22Rv1 (cell line): ENCODE results near the gene LYPLA2.
A peak's percentile ranks its signal among the peaks of the same experiment; 100 is the strongest.
"Not testable (repeated sequence)": the region's sequence is repeated elsewhere in the genome, so short reads cannot be mapped to it uniquely, and the experiment has no call there.

Source experiments
- H3K27ac ChIP-seq: fragments of 450-650 bp; 2 replicates; pipeline ENCODE4 v1.5.1; 2017
- CTCF ChIP-seq: fragments of 450-650 bp; IDR thresholded peaks from 2 replicates; pipeline ENCODE4 v1.5.1; 2017; ENCODE audit warnings: mild to moderate bottlenecking
- ZFX ChIP-seq: fragments of 450-650 bp; IDR thresholded peaks from 2 replicates; pipeline ENCODE4 v1.6.1; 2017; ENCODE audit warnings: antibody characterized with exemption, borderline replicate concordance

LYPLA2 gene

GRCh38 chr1:23825762-23826522 is 35.0 kb downstream of the LYPLA2 start:
- H3K27ac ChIP-seq, result peak overlapping the region; percentile 71
- no peak for TF ChIP-seq CTCF
- no peak for TF ChIP-seq ZFX

- not testable (repeated sequence) for H3K27ac ChIP-seq
These were observed 35.6 kb downstream of the LYPLA2 start for GRCh38 chr1:23826590-23826989.

GRCh38 chr1:23827717-23828116 is 36.8 kb downstream of the LYPLA2 start:
- no peak overlapping the region for H3K27ac ChIP-seq
- no peak for TF ChIP-seq ZFX
- no peak for TF ChIP-seq CTCF

- not testable (repeated sequence) for H3K27ac ChIP-seq
These were observed 43.2 kb downstream of the LYPLA2 start for GRCh38 chr1:23834156-23834555.

- TF ChIP-seq CTCF (no peak), ZFX (no peak)
- no peak overlapping the region for H3K27ac ChIP-seq
These were observed 45.1 kb downstream of the LYPLA2 start for GRCh38 chr1:23836037-23836436.

GRCh38 chr1:23837908-23838307 is 47.0 kb downstream of the LYPLA2 start:
- no peak overlapping the region for H3K27ac ChIP-seq
- no peak for TF ChIP-seq ZFX
- no peak for TF ChIP-seq CTCF

GRCh38 chr1:23838401-23838866 is 47.5 kb downstream of the LYPLA2 start:
- H3K27ac ChIP-seq, result no peak overlapping the region
- no peak for TF ChIP-seq CTCF
- no peak for TF ChIP-seq ZFX

- no peak overlapping the region for H3K27ac ChIP-seq
- no peak for TF ChIP-seq ZFX
- no peak for TF ChIP-seq CTCF
These were observed 52.7 kb downstream of the LYPLA2 start for GRCh38 chr1:23843644-23844043.
